OCI-LY1 (cell line): Measurements from ENCODE around the gene ESR2.
"Not testable (repeated sequence)": the region's sequence is repeated elsewhere in the genome, so short reads cannot be mapped to it uniquely, and the experiment has no call there.

Source experiments
- H2AFZ ChIP-seq: fragments of 200-600 bp; sonication (generic), shearing (Covaris generic); 2 replicates; pipeline ENCODE4 v1.6.0; 2014; ENCODE audit warnings: antibody characterized with exemption, mild to moderate bottlenecking, low read length
- H3F3A ChIP-seq: fragments of 200-600 bp; sonication (generic), shearing (Covaris generic); 2 replicates; pipeline ENCODE4 v1.6.0; 2014; ENCODE audit warnings: mild to moderate bottlenecking, antibody characterized with exemption, low read length, moderate library complexity; ENCODE audit not compliant: insufficient read depth
- H3K27ac ChIP-seq: fragments of 200-600 bp; sonication (generic); 2 replicates; pipeline ENCODE4 v1.5.1; 2014; ENCODE audit warnings: low read length, mixed run types, mild to moderate bottlenecking, low read depth; ENCODE audit not compliant: poor library complexity, severe bottlenecking
- H3K27me3 ChIP-seq: fragments of 200-600 bp; sonication (generic); 2 replicates; pipeline ENCODE4 v1.6.0; 2014; ENCODE audit warnings: antibody characterized with exemption, mild to moderate bottlenecking, low read length, moderate library complexity; ENCODE audit not compliant: insufficient read depth
- H3K36me3 ChIP-seq: fragments of 200-600 bp; sonication (generic); 2 replicates; pipeline ENCODE4 v1.6.1; 2014; ENCODE audit warnings: mild to moderate bottlenecking, antibody characterized with exemption, low read length, moderate library complexity, mixed read lengths; ENCODE audit not compliant: insufficient read depth
- H3K4me1 ChIP-seq: fragments of 200-600 bp; sonication (generic); 2 replicates; pipeline ENCODE4 v1.5.1; 2014; ENCODE audit warnings: mild to moderate bottlenecking, low read length, moderate library complexity; ENCODE audit not compliant: insufficient read depth, severe bottlenecking
- H3K4me2 ChIP-seq: fragments of 200-600 bp; sonication (generic), shearing (Covaris generic); 2 replicates; pipeline ENCODE4 v1.6.1; 2014; ENCODE audit warnings: low read length
- H3K4me3 ChIP-seq: fragments of 200-600 bp; sonication (generic); 2 replicates; pipeline ENCODE4 v1.5.1; 2014; ENCODE audit warnings: low read length, low read depth, mild to moderate bottlenecking, mixed read lengths; ENCODE audit not compliant: poor library complexity, severe bottlenecking
- H3K79me2 ChIP-seq: fragments of 200-600 bp; shearing (Covaris generic); 2 replicates; pipeline ENCODE4 v1.6.1; 2016; ENCODE audit warnings: mixed run types, low read length, mixed read lengths; ENCODE audit not compliant: insufficient read depth
- H3K9ac ChIP-seq: fragments of 200-600 bp; sonication (generic), shearing (Covaris generic); 2 replicates; pipeline ENCODE4 v1.6.1; 2014; ENCODE audit warnings: mild to moderate bottlenecking, low read length, mixed read lengths
- H3K9me2 ChIP-seq: fragments of 200-600 bp; sonication (generic), shearing (Covaris generic); 2 replicates; pipeline ENCODE4 v1.6.1; 2014; ENCODE audit warnings: low read depth, mild to moderate bottlenecking, low read length, mixed read lengths
- H3K9me3 ChIP-seq: fragments of 200-600 bp; shearing (Covaris generic); 2 replicates; pipeline ENCODE4 v1.6.1; 2014; ENCODE audit warnings: low read length, mixed read lengths
- H4K20me1 ChIP-seq: fragments of 200-600 bp; sonication (generic), shearing (Covaris generic); 2 replicates; pipeline ENCODE4 v1.6.0; 2016; ENCODE audit warnings: mild to moderate bottlenecking, low read length; ENCODE audit not compliant: insufficient read depth
- CTCF ChIP-seq: fragments of 200-600 bp; sonication (generic), shearing (Covaris generic); IDR thresholded peaks from 2 replicates; pipeline ENCODE4 v1.5.1; 2017; ENCODE audit warnings: mild to moderate bottlenecking, antibody characterized with exemption, low read length, moderate library complexity, mixed read lengths
- EZH2 ChIP-seq: fragments of 200-600 bp; sonication (generic), shearing (Covaris generic); IDR thresholded peaks from 2 replicates; pipeline ENCODE4 v1.8.0; 2017; ENCODE audit warnings: borderline replicate concordance, mixed run types, mild to moderate bottlenecking, antibody characterized with exemption, low read length, moderate library complexity, mixed read lengths

ESR2 gene

GRCh38 chr14:64184103-64184729 is 110.0 kb downstream of the ESR2 start:
- Histone ChIP-seq H4K20me1 (no peaks in the 10 kb centered on the region), H3K27me3 (no peaks in the 10 kb centered on the region), H3K36me3 (peaks cover 77% of the 10 kb centered on the region), H3K27ac (no peak overlapping the region), H2AFZ (no peak overlapping the region), H3K4me2 (no peak overlapping the region), H3K4me1 (no peaks in the 10 kb centered on the region), H3K9ac (no peak overlapping the region), H3K4me3 (no peak overlapping the region), H3K9me3 (no peaks in the 10 kb centered on the region), H3F3A (no peaks in the 10 kb centered on the region), H3K9me2 (no peaks in the 10 kb centered on the region), H3K79me2 (no peaks in the 10 kb centered on the region)
- TF ChIP-seq CTCF (no peak), EZH2 (no peak)

- not testable (repeated sequence) for H3K9me2 ChIP-seq, H3K27me3 ChIP-seq, H3K9ac ChIP-seq, H3K4me1 ChIP-seq, H3K4me2 ChIP-seq, H2AFZ ChIP-seq, H3K4me3 ChIP-seq, H3K79me2 ChIP-seq, H4K20me1 ChIP-seq, H3K9me3 ChIP-seq, H3K27ac ChIP-seq, H3F3A ChIP-seq
- H3K36me3 ChIP-seq: peaks cover 75% of the 10 kb centered on the region
Observed at GRCh38 chr14:64182908-64183307, 111.3 kb downstream of the ESR2 start.

- H3K27me3 ChIP-seq: no peaks in the 10 kb centered on the region
- TF ChIP-seq CTCF (no peak), EZH2 (no peak)
- no peak overlapping the region for H3K4me3 ChIP-seq
- no peak overlapping the region for H3K27ac ChIP-seq
- no peaks in the 10 kb centered on the region for H4K20me1 ChIP-seq
- H3K9me2 ChIP-seq: no peaks in the 10 kb centered on the region
- no peak overlapping the region for H3K9ac ChIP-seq
- no peaks in the 10 kb centered on the region for H3K79me2 ChIP-seq
- H3K4me1 ChIP-seq: peaks cover 13% of the 10 kb centered on the region
- no peak overlapping the region for H3K4me2 ChIP-seq
- H2AFZ ChIP-seq: no peak overlapping the region
- H3K9me3 ChIP-seq: no peaks in the 10 kb centered on the region
- H3F3A ChIP-seq: no peaks in the 10 kb centered on the region
- H3K36me3 ChIP-seq: peaks cover 67% of the 10 kb centered on the region
Observed at GRCh38 chr14:64178814-64179213, 115.4 kb downstream of the ESR2 start.

- H3F3A ChIP-seq: no peaks in the 10 kb centered on the region
- peaks cover 74% of the 10 kb centered on the region for H3K36me3 ChIP-seq
- TF ChIP-seq EZH2: no peak
- TF ChIP-seq CTCF: no peak
- no peaks in the 10 kb centered on the region for H4K20me1 ChIP-seq
- H3K9ac ChIP-seq: no peak overlapping the region
- H3K4me3 ChIP-seq: no peak overlapping the region
- no peak overlapping the region for H2AFZ ChIP-seq
- no peaks in the 10 kb centered on the region for H3K27me3 ChIP-seq
- H3K4me1 ChIP-seq: peaks cover 13% of the 10 kb centered on the region
- H3K4me2 ChIP-seq: no peak overlapping the region
- H3K9me3 ChIP-seq: no peaks in the 10 kb centered on the region
- no peaks in the 10 kb centered on the region for H3K9me2 ChIP-seq
- H3K27ac ChIP-seq: no peak overlapping the region
- H3K79me2 ChIP-seq: no peaks in the 10 kb centered on the region
Observed at GRCh38 chr14:64176330-64176729, 117.8 kb downstream of the ESR2 start.
